KG1 (cell line): ENCODE data around the gene IL31.

Experiments used
- DNase-seq: peaks from one replicate; lab custom pipeline; 2025; lab: John Stamatoyannopoulos, UW

IL31 gene

DNA sequence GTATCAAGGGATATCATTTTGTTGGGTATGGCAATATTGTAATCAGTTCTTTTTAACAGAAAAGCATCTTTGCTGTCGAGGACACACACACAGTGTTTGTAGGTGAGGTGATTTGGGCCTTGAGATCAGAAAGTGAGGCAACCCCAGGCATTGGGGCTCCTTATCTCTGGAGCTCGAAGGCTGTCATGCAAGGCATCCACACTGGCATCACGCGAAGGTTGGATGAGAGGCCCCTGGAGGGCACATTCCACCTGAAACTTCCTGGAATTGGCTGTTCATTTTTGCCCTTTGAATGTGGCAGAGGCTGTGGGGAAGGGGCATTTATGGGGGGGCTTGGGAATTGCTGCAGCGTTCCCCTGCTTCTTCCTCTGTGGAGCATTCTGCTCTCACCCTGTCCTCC lies 45.5 kb downstream of the IL31 start:
- DNase-seq: no peak

DNA sequence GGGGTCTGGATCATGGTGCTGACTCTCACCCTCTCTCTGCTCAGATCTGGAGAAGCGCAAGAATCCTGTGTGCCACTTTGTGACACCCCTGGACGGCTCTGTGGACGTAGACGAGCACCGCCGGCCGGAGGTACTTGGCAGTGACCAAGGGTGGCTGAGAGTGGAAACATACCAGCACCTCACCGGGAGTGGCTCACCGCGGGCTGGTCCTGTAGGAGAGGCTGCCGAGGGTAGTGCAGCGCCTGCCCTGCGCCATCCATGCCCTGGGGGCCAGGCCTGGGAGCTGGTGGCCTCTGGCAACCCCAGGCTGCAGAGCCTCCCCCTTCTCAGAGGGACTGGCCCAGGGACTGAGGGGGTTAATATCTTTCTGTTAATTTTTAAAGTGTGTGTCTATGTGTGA lies 46.2 kb downstream of the IL31 start:
- DNase-seq: no peak

- DNase-seq: no peak
Observed at GRCh38 chr12:122126713-122127597, 47.1 kb downstream of the IL31 start.

DNA sequence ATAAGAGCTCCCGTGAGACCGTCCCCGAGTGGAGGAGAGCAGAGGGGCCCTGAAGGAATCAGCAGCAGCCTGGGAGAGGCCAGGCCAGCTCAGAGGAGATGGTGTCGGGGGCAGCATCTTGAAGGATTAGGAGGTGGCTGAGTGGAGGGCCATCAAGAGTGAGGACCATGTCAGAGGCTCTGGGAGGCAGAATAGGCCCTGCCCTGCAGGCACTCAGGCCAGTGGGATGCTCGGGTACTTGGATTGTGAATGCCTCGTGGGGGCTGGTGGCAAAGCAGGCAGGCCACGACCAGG lies 47.7 kb downstream of the IL31 start:
- no peak for DNase-seq

- no peak for DNase-seq
Observed at GRCh38 chr12:122125452-122126341, 48.3 kb downstream of the IL31 start.

DNA sequence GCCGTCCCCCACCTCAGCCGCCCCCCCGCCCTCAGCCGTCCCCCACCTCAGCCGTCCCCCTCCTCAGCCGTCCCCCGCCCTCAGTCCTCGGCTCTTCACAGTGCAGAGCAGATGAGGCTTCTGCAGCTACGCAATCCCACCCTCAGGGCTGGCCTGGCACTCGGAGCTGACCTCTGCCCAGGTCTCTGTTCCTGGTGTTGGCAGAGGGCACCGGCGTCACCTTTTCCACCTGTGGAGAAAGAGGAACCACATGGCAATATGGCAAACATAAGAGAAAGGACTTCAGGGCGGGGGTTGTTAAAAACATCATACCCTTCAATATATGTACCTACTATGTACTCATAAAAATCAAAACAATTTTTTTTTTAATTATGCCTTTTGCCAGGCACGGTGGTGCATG lies 49.7 kb downstream of the IL31 start:
- DNase-seq: no peak

DNA sequence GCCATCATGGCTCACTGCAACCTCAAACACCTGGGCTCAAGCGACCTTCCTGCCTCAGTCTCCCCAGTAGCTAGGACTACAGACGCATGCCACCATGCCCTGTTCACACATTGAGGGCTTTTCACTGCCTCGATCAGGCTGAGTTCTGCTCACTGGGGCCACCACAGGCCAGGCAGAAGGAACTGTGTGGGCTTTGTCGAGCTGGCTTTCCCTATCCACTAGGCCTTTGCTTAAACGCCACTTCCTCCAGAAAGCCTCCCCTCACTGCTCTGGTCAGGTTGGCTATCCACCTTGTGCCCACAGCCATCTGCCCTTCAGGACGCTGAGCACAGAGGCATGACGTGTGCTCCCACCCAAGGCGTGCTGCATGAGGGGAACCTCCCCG lies 50.3 kb downstream of the IL31 start:
- no peak for DNase-seq

DNA sequence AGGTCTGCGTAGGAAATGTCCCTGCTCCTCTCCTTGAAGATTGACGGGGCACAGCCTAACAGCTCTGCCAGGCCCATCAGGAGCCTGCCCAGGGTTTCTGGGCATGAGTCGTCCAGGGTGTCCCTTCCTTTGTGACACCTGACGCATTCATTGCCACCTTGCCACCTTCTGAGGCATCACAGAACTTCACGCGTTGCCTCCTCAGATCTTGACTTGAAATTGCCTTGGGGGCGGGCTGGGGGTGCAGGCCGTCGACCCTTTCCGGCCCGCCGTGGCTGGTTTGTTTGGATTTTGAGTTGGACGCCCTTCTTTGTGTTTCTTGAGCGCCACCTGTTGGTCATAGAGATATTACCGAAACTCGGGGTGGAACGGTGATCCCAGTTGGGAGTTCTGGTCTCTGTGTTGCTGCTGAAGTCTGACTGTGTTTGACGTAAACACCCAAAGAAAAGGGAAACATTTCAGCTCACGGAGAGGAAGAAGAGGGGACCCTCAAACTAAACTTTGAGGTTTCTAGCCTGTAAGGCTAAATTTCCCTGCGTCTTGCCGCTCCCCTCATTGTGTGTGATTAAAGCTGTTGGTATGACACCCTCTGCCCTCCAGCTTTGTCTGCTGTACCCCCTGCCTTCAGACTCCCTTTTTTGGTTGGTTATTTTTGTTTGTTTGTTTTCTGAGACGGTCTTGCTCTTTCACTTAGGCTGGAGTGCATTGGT lies 50.8 kb downstream of the IL31 start:
- peak; percentile 48 for DNase-seq
